Measurements from ENCODE around the gene TRIM63.

The TRIM63 gene

DNA sequence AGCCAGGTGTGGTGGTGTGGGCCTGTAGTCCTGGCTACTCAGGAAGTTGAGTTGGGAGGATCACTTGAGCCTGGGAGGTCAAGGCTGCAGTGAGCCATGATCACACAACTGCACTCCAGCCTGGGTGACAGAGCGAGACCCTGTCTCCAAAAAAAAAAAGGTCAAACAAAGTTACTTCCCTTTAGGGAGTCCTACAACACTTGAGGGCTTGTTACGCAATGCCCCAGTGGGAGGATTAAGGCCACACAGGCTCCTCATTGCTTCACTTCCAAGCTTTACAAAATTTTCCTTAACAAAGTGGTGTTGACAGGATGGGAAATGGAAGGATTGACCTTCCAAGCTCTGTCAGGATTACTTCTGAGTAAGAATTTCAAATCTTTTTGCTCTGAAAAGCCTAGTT is 52.1 kb downstream of the TRIM63 start:
- DNase-seq: peak; percentile 82

- no peak for DNase-seq
Measured at GRCh38 chr1:26014179-26014578, 53.3 kb downstream of the TRIM63 start.

DNA sequence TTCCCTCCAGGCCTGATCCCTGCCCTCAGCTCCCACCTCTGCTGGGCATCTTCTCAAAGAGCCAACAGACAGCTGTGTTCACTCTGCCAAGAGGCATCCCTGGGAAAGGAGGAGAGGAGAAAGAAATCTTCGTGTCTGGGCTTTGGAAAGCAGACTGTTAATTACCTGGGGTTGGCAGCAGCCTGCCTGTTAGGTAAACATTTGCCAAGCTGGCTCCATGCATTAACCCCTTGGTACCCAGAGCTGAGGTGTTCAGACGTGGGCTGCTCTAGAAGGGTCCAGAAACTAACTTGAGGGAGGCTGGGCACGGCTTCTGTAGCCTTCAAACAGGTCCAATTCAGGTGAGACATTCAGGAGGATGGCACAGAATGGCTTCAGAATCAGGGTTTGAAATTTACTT is 54.6 kb downstream of the TRIM63 start:
- no peak for DNase-seq

DNA sequence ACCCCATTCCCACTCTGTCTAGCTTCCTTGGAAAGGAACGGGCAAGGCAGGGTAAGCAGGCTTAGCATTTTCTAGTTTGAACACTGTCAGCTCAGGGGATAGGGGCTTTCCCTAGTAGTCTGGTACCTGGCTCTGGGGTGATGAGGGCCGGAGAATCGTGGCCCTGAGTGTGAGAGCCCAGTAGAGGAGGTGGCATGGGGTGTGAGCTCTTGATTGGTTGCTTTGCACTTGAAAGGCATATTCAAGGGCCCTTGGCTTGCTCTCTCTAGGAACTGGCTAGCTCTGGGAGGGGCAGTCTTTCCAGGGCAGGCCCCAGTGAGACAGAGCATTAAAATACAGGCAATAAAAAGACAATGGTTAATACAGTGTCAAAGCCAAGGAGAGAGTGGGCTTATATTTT is 56.6 kb downstream of the TRIM63 start:
- no peak for DNase-seq

GRCh38 chr1:26009796-26010447 is 57.5 kb downstream of the TRIM63 start:
- peak; percentile 35 for DNase-seq

- no peak for DNase-seq
Measured at GRCh38 chr1:26006710-26007109, 60.7 kb downstream of the TRIM63 start.

GRCh38 chr1:26005434-26006105 is 61.9 kb downstream of the TRIM63 start:
- no peak for DNase-seq

DNA sequence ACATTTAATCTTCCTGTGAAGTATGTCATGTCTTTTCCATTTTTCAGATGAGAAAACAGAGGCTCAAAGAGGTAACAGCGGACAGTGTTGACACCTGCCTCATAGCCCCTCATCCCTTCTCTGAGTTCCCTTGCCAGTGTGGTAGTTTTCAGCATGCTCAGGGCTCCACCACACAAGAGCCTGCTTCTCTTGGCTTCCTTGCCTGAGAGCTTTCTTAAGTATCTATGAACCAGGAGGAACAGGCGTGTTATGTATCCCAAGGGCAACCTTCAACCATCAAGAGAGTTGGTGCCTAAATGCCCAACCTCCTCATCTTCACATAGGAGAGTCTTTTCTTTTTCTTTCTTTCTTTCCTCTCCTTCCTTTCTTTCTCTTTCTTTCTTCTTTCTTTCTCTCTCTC is 63.7 kb downstream of the TRIM63 start:
- no peak for DNase-seq

DNA sequence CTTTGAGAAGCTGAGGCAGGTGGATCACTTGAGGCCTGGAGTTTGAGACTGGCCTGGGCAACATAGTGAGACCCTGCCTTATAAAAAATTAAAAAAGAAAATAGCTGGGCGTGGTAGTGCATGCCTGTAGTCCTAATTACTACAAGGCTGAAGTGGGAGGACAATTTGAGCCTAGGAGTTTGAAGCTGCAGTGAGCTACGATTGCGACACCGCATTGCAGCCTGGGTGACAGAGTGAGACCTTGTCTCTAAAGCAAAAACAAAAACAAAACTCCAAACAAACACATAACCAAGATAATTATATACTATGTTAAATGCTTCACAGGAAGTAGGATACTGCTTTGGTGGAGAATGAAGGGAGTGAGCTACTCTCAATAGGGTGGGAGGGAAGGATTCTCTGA is 64.2 kb downstream of the TRIM63 start:
- DNase-seq: no peak
